SH-SY5Y (cell line): Measurements from ENCODE around the gene HIVEP1.

Experiments
- GATA2 ChIP-seq: IDR thresholded peaks from 2 replicates; pipeline ENCODE4 v1.6.1; 2011; ENCODE audit warnings: mild to moderate bottlenecking, low read depth, low read length
- GATA3 ChIP-seq: IDR thresholded peaks from 2 replicates; pipeline ENCODE4 v1.6.1; 2011; ENCODE audit warnings: low read depth, mild to moderate bottlenecking, low read length, moderate library complexity

GRCh38 chr6:12037798-12038197 lies 25.7 kb downstream of the HIVEP1 start:
- TF ChIP-seq GATA2: no peak
- no peak for TF ChIP-seq GATA3
